ENCODE results near the gene IKZF2.
"Not testable (repeated sequence)": the region's sequence is repeated elsewhere in the genome, so short reads cannot be mapped to it uniquely, and the experiment has no call there.

The IKZF2 gene

GRCh38 chr2:213032607-213033006, 118.8 kb downstream of the IKZF2 start:
- DNase-seq: no peak

GRCh38 chr2:213022987-213023386, 128.4 kb downstream of the IKZF2 start:
- DNase-seq: no peak

GRCh38 chr2:213021971-213022899, 129.2 kb downstream of the IKZF2 start:
- DNase-seq: no peak

- DNase-seq: not testable (repeated sequence)
Observed at GRCh38 chr2:213020913-213021312, 130.5 kb downstream of the IKZF2 start.

- DNase-seq: no peak
Observed at GRCh38 chr2:213020268-213020667, 131.1 kb downstream of the IKZF2 start.

- no peak for DNase-seq
Observed at GRCh38 chr2:213019368-213019767, 132.0 kb downstream of the IKZF2 start.

GRCh38 chr2:213018340-213018901, 133.0 kb downstream of the IKZF2 start:
- no peak for DNase-seq

GRCh38 chr2:213017404-213017803, 134.0 kb downstream of the IKZF2 start:
- no peak for DNase-seq

GRCh38 chr2:213016984-213017351, 134.4 kb downstream of the IKZF2 start:
- no peak for DNase-seq

GRCh38 chr2:213016166-213016983, 135.0 kb downstream of the IKZF2 start:
- DNase-seq: no peak

- DNase-seq: no peak
Observed at GRCh38 chr2:213015387-213016165, 135.8 kb downstream of the IKZF2 start.

GRCh38 chr2:213013979-213014378, 137.4 kb downstream of the IKZF2 start:
- no peak for DNase-seq

- DNase-seq: no peak
Observed at GRCh38 chr2:213011505-213011904, 139.9 kb downstream of the IKZF2 start.

GRCh38 chr2:213010106-213010779, 141.2 kb downstream of the IKZF2 start:
- DNase-seq: no peak

GRCh38 chr2:213007290-213007838, 144.0 kb downstream of the IKZF2 start:
- no peak for DNase-seq

- no peak for DNase-seq
Observed at GRCh38 chr2:213004197-213004821, 147.1 kb downstream of the IKZF2 start.

GRCh38 chr2:213002383-213002782, 149.0 kb downstream of the IKZF2 start:
- no peak for DNase-seq

GRCh38 chr2:213001297-213001910, 150.0 kb downstream of the IKZF2 start:
- DNase-seq: no peak

GRCh38 chr2:212998626-212999359, 152.6 kb downstream of the IKZF2 start:
- no peak for DNase-seq

GRCh38 chr2:212997526-212998020, 153.8 kb downstream of the IKZF2 start:
- no peak for DNase-seq
